Mesenchymal stem cell (in vitro differentiated cells and primary cell): ENCODE data around the gene ABLIM2.

Source experiments
- DNase-seq: peaks from one replicate; pipeline ENCODE4 v3.0.0-alpha.2; 2013
- H2AFZ ChIP-seq: one replicate; pipeline ENCODE4 v1.6.1; 2013; ENCODE audit warnings: low read depth, mild to moderate bottlenecking, control low read depth, inconsistent platforms, low read length, moderate library complexity
- H2AK5ac ChIP-seq: 2 replicates; pipeline ENCODE4 v1.6.1; 2013; ENCODE audit warnings: low read length, moderate library complexity, mild to moderate bottlenecking, inconsistent platforms; ENCODE audit not compliant: severe bottlenecking
- H2BK120ac ChIP-seq: one replicate; pipeline ENCODE4 v1.6.1; 2013; ENCODE audit warnings: low read depth, mild to moderate bottlenecking, inconsistent platforms, low read length, moderate library complexity
- H2BK12ac ChIP-seq, 2 experiments: one replicate each; pipeline ENCODE4 v1.6.1; 2013; ENCODE audit warnings: inconsistent platforms in 2 of 2, low read length in 2 of 2, mild to moderate bottlenecking in 2 of 2, moderate library complexity in 2 of 2, control low read depth in 1 of 2
- H2BK15ac ChIP-seq: one replicate; pipeline ENCODE4 v1.6.1; 2013; ENCODE audit warnings: mild to moderate bottlenecking, low read depth, inconsistent platforms; ENCODE audit not compliant: poor library complexity, severe bottlenecking
- H2BK5ac ChIP-seq: 2 replicates; pipeline ENCODE4 v1.6.1; 2013; ENCODE audit warnings: low read depth, mild to moderate bottlenecking, low read length, control low read depth, inconsistent platforms; ENCODE audit not compliant: poor library complexity, severe bottlenecking
- H3K14ac ChIP-seq, 2 experiments: one replicate each; pipeline ENCODE4 v1.6.1; 2013; ENCODE audit warnings: inconsistent platforms in 2 of 2, low read length in 2 of 2, control low read depth in 1 of 2, mild to moderate bottlenecking in 1 of 2, moderate library complexity in 1 of 2
- H3K18ac ChIP-seq, 2 experiments: one replicate each; pipeline ENCODE4 v1.6.1; 2013; ENCODE audit warnings: inconsistent platforms in 2 of 2, low read length in 2 of 2, control low read depth in 1 of 2, low read depth in 1 of 2, mild to moderate bottlenecking in 1 of 2
- H3K23ac ChIP-seq, 2 experiments: one replicate each; pipeline ENCODE4 v1.6.1; 2013; ENCODE audit warnings: inconsistent platforms in 2 of 2, low read length in 2 of 2, mild to moderate bottlenecking in 2 of 2, moderate library complexity in 2 of 2, control low read depth in 1 of 2
- H3K27ac ChIP-seq: 2 replicates; pipeline ENCODE4 v1.5.1; 2013; ENCODE audit warnings: mild to moderate bottlenecking, moderate library complexity, low read length, control low read depth, inconsistent platforms; ENCODE audit not compliant: poor library complexity, severe bottlenecking
- H3K27me3 ChIP-seq, 2 experiments: 2 replicates each; pipeline versions ENCODE4 v1.6.1 to v1.7.0; 2013; ENCODE audit warnings: low read length in 2 of 2, mild to moderate bottlenecking in 2 of 2, moderate library complexity in 2 of 2, control low read depth in 1 of 2, inconsistent platforms in 1 of 2; ENCODE audit not compliant: control insufficient read depth in 1 of 2, insufficient read depth in 1 of 2
- H3K36me3 ChIP-seq, 2 experiments: 2 replicates each; pipeline versions ENCODE4 v1.6.1 to v1.7.0; 2013; ENCODE audit warnings: low read length in 2 of 2, control low read depth in 1 of 2, inconsistent platforms in 1 of 2, low read depth in 1 of 2, mild to moderate bottlenecking in 1 of 2; ENCODE audit not compliant: insufficient read depth in 2 of 2, control insufficient read depth in 1 of 2
- H3K4ac ChIP-seq, 2 experiments: one replicate each; pipeline ENCODE4 v1.6.1; 2013; ENCODE audit warnings: inconsistent platforms in 2 of 2, low read length in 2 of 2, mild to moderate bottlenecking in 2 of 2, moderate library complexity in 2 of 2, control low read depth in 1 of 2, low read depth in 1 of 2
- H3K4me1 ChIP-seq: 2 replicates; pipeline ENCODE4 v1.6.1; 2013; ENCODE audit warnings: low read depth, low read length, control low read depth; ENCODE audit not compliant: control insufficient read depth, insufficient read depth
- H3K4me2 ChIP-seq: 2 replicates; pipeline ENCODE4 v1.6.1; 2013; ENCODE audit warnings: low read length, mild to moderate bottlenecking, inconsistent platforms; ENCODE audit not compliant: poor library complexity, severe bottlenecking
- H3K4me3 ChIP-seq, 2 experiments: 2 replicates each; pipeline versions ENCODE4 v1.5.1 to v1.7.0; 2013; ENCODE audit warnings: low read length in 2 of 2, mild to moderate bottlenecking in 2 of 2, control low read depth in 1 of 2, low read depth in 1 of 2; ENCODE audit not compliant: insufficient read depth in 1 of 2
- H3K79me1 ChIP-seq: replicated peaks from 2 replicates; pipeline ENCODE4 v1.6.1; 2013; ENCODE audit warnings: mild to moderate bottlenecking, control low read depth, low read length, inconsistent platforms; ENCODE audit not compliant: poor library complexity, severe bottlenecking
- H3K9ac ChIP-seq: 2 replicates; pipeline ENCODE4 v1.7.0; 2013; ENCODE audit warnings: mild to moderate bottlenecking, low read length, moderate library complexity
- H3K9me3 ChIP-seq: 2 replicates; pipeline ENCODE4 v1.7.0; 2013; ENCODE audit warnings: mild to moderate bottlenecking, low read length; ENCODE audit not compliant: control insufficient read depth
- H4K8ac ChIP-seq: one replicate; pipeline ENCODE4 v1.6.1; 2013; ENCODE audit warnings: inconsistent platforms, mild to moderate bottlenecking, low read length, moderate library complexity
- H4K91ac ChIP-seq: one replicate; pipeline ENCODE4 v1.6.1; 2013; ENCODE audit warnings: mild to moderate bottlenecking, low read length, inconsistent platforms
- WGBS: methylation state at CpG from one replicate; pipeline ENCODE4 v1.1.7; 2013; ENCODE audit warnings: mixed read lengths; 5-methylcytosine and 5-hydroxymethylcytosine counted together

The ABLIM2 gene

GRCh38 chr4:8048856-8049676 lies 109.5 kb downstream of the ABLIM2 start:
- no peak overlapping the region for H2AK5ac ChIP-seq
- no peak overlapping the region for H3K4me2 ChIP-seq
- no peak overlapping the region for H4K91ac ChIP-seq
- H3K4me3 ChIP-seq, result no peak overlapping the region
- H3K27ac ChIP-seq, result no peak overlapping the region
- no peak overlapping the region for H2BK120ac ChIP-seq
- no peak for DNase-seq
- no peak overlapping the region for H2BK5ac ChIP-seq
- no peak overlapping the region for H3K18ac ChIP-seq
- 81% methylated on average over 18 of the region's 18 CpGs for WGBS
- no peak overlapping the region for H3K14ac ChIP-seq
- no peaks in the 10 kb centered on the region for H3K9me3 ChIP-seq
- no peak overlapping the region for H4K8ac ChIP-seq
- H3K27me3 ChIP-seq, result peaks cover 66 to 81% of the 10 kb centered on the region in 2 experiments
- peaks cover 6% of the 10 kb centered on the region for H3K4me1 ChIP-seq
- H2BK12ac ChIP-seq, result no peak overlapping the region
- no peak overlapping the region for H3K23ac ChIP-seq
- H3K4ac ChIP-seq, result no peak overlapping the region
- H3K9ac ChIP-seq, result no peak overlapping the region
- H3K79me1 ChIP-seq, result no peaks in the 10 kb centered on the region
- no peaks in the 10 kb centered on the region for H3K36me3 ChIP-seq
- H2BK15ac ChIP-seq, result no peak overlapping the region
- no peak overlapping the region for H2AFZ ChIP-seq

GRCh38 chr4:8047837-8048678 lies 110.6 kb downstream of the ABLIM2 start:
- Histone ChIP-seq H3K4ac (no peak overlapping the region), H2BK15ac (no peak overlapping the region), H4K8ac (no peak overlapping the region), H2AFZ (no peak overlapping the region), H3K4me1 (peaks cover 6% of the 10 kb centered on the region), H2AK5ac (no peak overlapping the region), H2BK12ac (no peak overlapping the region), H3K14ac (no peak overlapping the region), H3K27ac (no peak overlapping the region), H3K23ac (no peak overlapping the region), H4K91ac (no peak overlapping the region), H3K18ac (no peak overlapping the region), H2BK120ac (no peak overlapping the region), H3K27me3 (peaks cover 69 to 80% of the 10 kb centered on the region in 2 experiments), H3K36me3 (no peaks in the 10 kb centered on the region), H3K79me1 (no peaks in the 10 kb centered on the region), H3K9ac (no peak overlapping the region), H3K4me3 (no peak overlapping the region), H3K9me3 (no peaks in the 10 kb centered on the region), H3K4me2 (no peak overlapping the region), H2BK5ac (no peak overlapping the region)
- 77% methylated on average over 21 of the region's 21 CpGs for WGBS
- no peak for DNase-seq

GRCh38 chr4:8046925-8047541 lies 111.6 kb downstream of the ABLIM2 start:
- Histone ChIP-seq H3K79me1 (no peaks in the 10 kb centered on the region), H3K4ac (no peak overlapping the region), H3K9ac (no peak overlapping the region), H2BK5ac (no peak overlapping the region), H3K4me2 (no peak overlapping the region), H3K9me3 (no peaks in the 10 kb centered on the region), H3K23ac (no peak overlapping the region), H3K27ac (no peak overlapping the region), H4K8ac (no peak overlapping the region), H2BK120ac (no peak overlapping the region), H3K4me3 (no peak overlapping the region), H2BK15ac (no peak overlapping the region), H3K27me3 (peaks cover 67 to 74% of the 10 kb centered on the region in 2 experiments), H3K36me3 (no peaks in the 10 kb centered on the region), H3K4me1 (peaks cover 6% of the 10 kb centered on the region), H3K18ac (no peak overlapping the region), H3K14ac (no peak overlapping the region), H4K91ac (no peak overlapping the region), H2BK12ac (no peak overlapping the region), H2AFZ (no peak overlapping the region), H2AK5ac (no peak overlapping the region)
- no peak for DNase-seq
- WGBS, result 90% methylated on average over 16 of the region's 20 CpGs

GRCh38 chr4:8045909-8046308 lies 112.7 kb downstream of the ABLIM2 start:
- 87% methylated on average over 7 of the region's 7 CpGs for WGBS
- no peak overlapping the region for H3K4me3 ChIP-seq
- H3K18ac ChIP-seq, result no peak overlapping the region
- no peaks in the 10 kb centered on the region for H3K79me1 ChIP-seq
- no peak overlapping the region for H2BK12ac ChIP-seq
- peaks cover 4% of the 10 kb centered on the region for H3K4me1 ChIP-seq
- no peak overlapping the region for H2AFZ ChIP-seq
- no peak overlapping the region for H3K27ac ChIP-seq
- H4K8ac ChIP-seq, result no peak overlapping the region
- no peak overlapping the region for H3K4me2 ChIP-seq
- no peak overlapping the region for H3K9ac ChIP-seq
- no peak overlapping the region for H3K14ac ChIP-seq
- no peaks in the 10 kb centered on the region for H3K9me3 ChIP-seq
- no peak for DNase-seq
- H4K91ac ChIP-seq, result no peak overlapping the region
- H3K27me3 ChIP-seq, result peaks cover 68 to 70% of the 10 kb centered on the region in 2 experiments
- H2BK15ac ChIP-seq, result no peak overlapping the region
- no peak overlapping the region for H3K23ac ChIP-seq
- H3K4ac ChIP-seq, result no peak overlapping the region
- H3K36me3 ChIP-seq, result no peaks in the 10 kb centered on the region
- H2BK120ac ChIP-seq, result no peak overlapping the region
- no peak overlapping the region for H2BK5ac ChIP-seq
- no peak overlapping the region for H2AK5ac ChIP-seq
